WI38 (cell line): Measurements from ENCODE around the gene GOLPH3.
A peak's percentile ranks its signal among the peaks of the same experiment; 100 is the strongest.

Experiments used
- H3K4me3 ChIP-seq: 2 replicates; pipeline ENCODE4 v1.5.1; 2011; ENCODE audit warnings: low read depth, mild to moderate bottlenecking, control low read depth, low read length
- TF ChIP-seq, protein P1 (sequence below): IDR thresholded peaks from 2 replicates; pipeline ENCODE4 v1.5.1; 2012; ENCODE audit warnings: low read depth, mild to moderate bottlenecking, control low read depth, low read length

Gene GOLPH3

GRCh38 chr5:32190095-32190494, 16.0 kb upstream of the GOLPH3 start:
- H3K4me3 ChIP-seq, result no peak overlapping the region
- TF ChIP-seq, protein P1, sequence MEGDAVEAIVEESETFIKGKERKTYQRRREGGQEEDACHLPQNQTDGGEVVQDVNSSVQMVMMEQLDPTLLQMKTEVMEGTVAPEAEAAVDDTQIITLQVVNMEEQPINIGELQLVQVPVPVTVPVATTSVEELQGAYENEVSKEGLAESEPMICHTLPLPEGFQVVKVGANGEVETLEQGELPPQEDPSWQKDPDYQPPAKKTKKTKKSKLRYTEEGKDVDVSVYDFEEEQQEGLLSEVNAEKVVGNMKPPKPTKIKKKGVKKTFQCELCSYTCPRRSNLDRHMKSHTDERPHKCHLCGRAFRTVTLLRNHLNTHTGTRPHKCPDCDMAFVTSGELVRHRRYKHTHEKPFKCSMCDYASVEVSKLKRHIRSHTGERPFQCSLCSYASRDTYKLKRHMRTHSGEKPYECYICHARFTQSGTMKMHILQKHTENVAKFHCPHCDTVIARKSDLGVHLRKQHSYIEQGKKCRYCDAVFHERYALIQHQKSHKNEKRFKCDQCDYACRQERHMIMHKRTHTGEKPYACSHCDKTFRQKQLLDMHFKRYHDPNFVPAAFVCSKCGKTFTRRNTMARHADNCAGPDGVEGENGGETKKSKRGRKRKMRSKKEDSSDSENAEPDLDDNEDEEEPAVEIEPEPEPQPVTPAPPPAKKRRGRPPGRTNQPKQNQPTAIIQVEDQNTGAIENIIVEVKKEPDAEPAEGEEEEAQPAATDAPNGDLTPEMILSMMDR, result no peak

- no peak overlapping the region for H3K4me3 ChIP-seq
- TF ChIP-seq, protein P1, result no peak
These were observed 13.6 kb upstream of the GOLPH3 start for GRCh38 chr5:32187675-32188074.

GRCh38 chr5:32182463-32183063, 8.4 kb upstream of the GOLPH3 start:
- TF ChIP-seq, protein P1, result no peak
- no peak overlapping the region for H3K4me3 ChIP-seq

DNA sequence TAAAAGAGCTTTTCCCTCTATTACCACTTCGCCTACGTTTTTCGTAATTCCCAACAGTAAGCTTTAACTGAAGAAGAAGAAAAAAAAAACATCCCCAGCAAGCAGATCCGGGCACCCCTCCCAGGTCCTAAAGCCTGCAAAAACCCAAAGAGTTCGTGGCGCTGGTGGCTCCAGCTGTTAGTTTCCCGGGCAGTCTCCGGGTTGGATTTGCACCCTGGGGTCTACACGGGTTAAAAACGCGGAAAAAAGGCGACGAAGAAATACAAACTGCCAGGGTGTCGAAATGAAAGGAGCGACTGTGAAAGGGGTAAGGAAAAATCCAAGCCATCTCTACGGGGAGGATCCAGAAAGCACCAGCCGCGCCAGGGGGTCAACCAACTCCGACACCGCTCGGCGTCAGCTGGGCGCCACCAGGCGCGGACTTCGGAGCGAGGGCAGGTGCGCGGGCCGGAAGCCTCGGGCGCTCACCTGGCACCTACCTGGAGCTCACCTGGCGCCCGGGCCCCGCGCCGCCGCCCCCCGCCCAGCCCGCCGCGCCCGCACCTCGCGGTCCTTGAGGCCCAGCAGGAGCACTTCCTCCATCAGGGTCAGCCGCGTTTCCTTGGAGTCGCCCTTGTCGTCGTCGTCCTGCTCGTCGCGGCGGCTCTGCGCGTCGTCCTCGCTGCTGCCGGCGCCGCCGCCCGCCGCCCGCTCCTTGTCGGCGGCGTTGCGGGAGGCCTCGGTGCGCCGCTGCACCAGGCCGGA, 680 bp downstream of the GOLPH3 start:
- peak overlapping the region; percentile 93 for H3K4me3 ChIP-seq
- TF ChIP-seq, protein P1, result no peak

GRCh38 chr5:32172923-32173266, 1.2 kb downstream of the GOLPH3 start:
- H3K4me3 ChIP-seq, result peak overlapping the region; percentile 93
- TF ChIP-seq, protein P1, result no peak

DNA sequence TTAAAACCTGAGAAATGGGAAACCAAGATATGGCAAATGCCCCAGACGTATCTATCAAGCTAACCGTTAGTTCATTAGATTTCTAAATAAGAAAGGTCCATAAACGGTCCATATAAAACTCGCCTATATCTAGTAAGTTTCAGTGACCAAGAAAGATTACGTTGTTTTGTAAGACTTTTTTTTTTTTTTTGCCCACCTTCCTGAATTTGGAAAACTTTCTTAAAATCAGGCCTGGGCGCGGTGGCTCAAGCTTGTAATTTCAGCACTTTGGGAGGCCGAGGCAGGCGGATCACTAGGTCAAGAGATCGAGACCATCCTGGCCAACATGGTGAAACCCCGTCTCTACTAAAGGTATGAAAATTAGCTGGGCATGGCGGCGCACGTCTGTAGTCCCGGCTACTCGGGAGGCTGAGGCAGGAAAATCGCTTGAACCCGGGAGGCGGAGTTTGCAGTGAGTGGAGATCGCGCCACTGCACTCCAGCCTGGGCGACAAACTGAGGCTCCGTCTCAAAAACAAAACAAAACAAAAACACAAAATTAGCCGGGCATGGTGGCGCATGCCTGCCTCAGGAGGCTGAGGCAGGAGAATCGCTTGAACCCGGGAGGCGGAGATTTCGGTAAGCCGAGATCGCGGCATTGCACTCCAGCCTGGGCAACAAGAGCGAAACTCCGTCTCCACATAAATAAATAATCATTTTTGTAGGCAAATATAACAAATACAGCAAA, 1.8 kb downstream of the GOLPH3 start:
- peak overlapping the region; percentile 93 for H3K4me3 ChIP-seq

DNA sequence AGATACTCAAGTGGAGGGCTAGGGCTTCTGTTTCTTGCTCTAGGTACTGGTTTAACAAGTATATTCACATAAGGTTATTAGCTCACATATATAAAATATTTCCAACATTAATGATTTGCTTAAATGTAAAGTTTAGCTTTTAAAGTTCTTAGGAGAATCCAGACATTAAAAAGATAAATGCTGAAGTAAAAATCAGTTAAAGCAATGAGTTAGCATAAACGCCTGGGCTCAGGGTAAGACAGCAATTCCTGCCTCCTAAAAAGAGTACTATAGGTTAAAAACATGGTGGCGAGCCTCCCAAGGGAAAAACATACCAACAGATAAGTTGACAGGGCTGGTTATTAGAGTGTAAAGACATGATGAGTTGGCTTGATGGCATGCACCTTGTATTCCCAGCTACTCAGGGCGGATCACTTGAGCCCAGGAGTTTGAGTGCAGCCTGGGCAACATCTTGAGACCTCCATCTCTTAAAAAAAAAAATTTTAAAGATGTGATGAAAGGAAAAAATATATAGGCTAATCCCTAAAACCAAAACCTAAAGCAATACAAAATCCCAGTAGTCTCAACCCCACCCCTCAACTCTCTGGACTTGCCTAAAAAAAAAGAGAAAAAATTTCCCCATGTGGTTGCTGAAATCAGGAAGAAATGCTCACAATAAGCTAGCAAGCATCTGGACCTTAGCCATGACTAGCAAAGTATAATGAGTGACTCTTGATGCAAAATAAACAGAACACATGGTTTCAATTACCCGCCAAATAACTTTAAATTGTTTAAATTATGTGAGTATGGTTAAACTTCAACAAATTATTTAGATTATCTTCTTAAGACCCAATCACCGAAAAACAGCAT, 3.6 kb downstream of the GOLPH3 start:
- no peak overlapping the region for H3K4me3 ChIP-seq
- TF ChIP-seq, protein P1, result no peak
